ENCODE measurements around the gene ABHD13. TPM values are rescaled to one million over a fixed set of nuclear protein-coding genes. Genes with fewer than 3 reads are reported as not detected.

Gene ABHD13
- total RNA-seq (2022) (9.5 and 9.9 TPM in 2 replicates), Bru-seq, nascent RNA (percentile 92 among the genes with signal in this experiment), BruChase-seq, experiment 1, labeled RNA remaining after a 2-hour chase (percentile 95 among the genes with signal in this experiment), BruChase-seq, experiment 2, labeled RNA remaining after a 6-hour chase (percentile 79 among the genes with signal in this experiment)
- long read RNA-seq, full-length matches to known transcripts: 32 of 35 reads
- long read RNA-seq, partial matches to known transcripts: 0 of 35 reads
- long read RNA-seq, other reads (novel, unspliced or antisense): 3 of 35 reads

GRCh38 chr13:108218044-108218974 is at the start of gene ABHD13:
ABHD13 (plus strand) TSS chr13:108218392; CDS start chr13:108229219, 10,827 bp downstream.
- Mint-ChIP-seq H3K4me1 (ENCODE audit: low read depth, unreplicated experiment) (peaks cover 7% of the 10 kb centered on the region), H3K36me3 (ENCODE audit: insufficient read depth, unreplicated experiment) (peaks cover 8% of the 10 kb centered on the region), H3K4me3 (ENCODE audit: unreplicated experiment) (peak within 1 kb of the TSS; percentile 83), H3K27ac (ENCODE audit: unreplicated experiment) (peak within 1 kb of the TSS; percentile 86), H3K27me3 (ENCODE audit: insufficient read depth, unreplicated experiment) (no peaks in the 10 kb centered on the region), H3K9me3 (ENCODE audit: unreplicated experiment) (no peaks in the 10 kb centered on the region)
- peak; percentile 93 to 95 for DNase-seq
- no peaks in the 10 kb centered on the region for H3K36me3 ChIP-seq (ENCODE audit: control insufficient read depth, insufficient read depth, low read length)
- no peaks in the 10 kb centered on the region for H3K9me3 ChIP-seq
- intact Hi-C loops (cut with micrococcal nuclease; ENCODE audit: unreplicated experiment): loop anchor here (1.0 kb wide), 2 partner anchors 8 to 64 kb away; no protein-coding TSS in a partner anchor
- ChIA-PET CTCF (interaction anchor here (1.1 kb wide), 1 partner anchor 62 kb away, joined by 3 read pairs; no protein-coding TSS in a partner anchor), POLR2A (interaction anchor here (0.7 kb wide), 2 partner anchors 187 to 995 kb away, joined by 3 to 4 read pairs; no protein-coding TSS in a partner anchor)
- no TSS peak for BruUV-seq (replicated peaks)
- H3K4me1 ChIP-seq: peaks cover 15% of the 10 kb centered on the region
- TF ChIP-seq, protein P1, sequence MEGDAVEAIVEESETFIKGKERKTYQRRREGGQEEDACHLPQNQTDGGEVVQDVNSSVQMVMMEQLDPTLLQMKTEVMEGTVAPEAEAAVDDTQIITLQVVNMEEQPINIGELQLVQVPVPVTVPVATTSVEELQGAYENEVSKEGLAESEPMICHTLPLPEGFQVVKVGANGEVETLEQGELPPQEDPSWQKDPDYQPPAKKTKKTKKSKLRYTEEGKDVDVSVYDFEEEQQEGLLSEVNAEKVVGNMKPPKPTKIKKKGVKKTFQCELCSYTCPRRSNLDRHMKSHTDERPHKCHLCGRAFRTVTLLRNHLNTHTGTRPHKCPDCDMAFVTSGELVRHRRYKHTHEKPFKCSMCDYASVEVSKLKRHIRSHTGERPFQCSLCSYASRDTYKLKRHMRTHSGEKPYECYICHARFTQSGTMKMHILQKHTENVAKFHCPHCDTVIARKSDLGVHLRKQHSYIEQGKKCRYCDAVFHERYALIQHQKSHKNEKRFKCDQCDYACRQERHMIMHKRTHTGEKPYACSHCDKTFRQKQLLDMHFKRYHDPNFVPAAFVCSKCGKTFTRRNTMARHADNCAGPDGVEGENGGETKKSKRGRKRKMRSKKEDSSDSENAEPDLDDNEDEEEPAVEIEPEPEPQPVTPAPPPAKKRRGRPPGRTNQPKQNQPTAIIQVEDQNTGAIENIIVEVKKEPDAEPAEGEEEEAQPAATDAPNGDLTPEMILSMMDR (IDR thresholded peaks at IDR 0.05; ENCODE audit: insufficient read depth in 1 of 2, low read depth in 1 of 2, low read length in 1 of 2, severe bottlenecking in 1 of 2, unreplicated experiment in 1 of 2): peak in 1 of 2 experiments; percentile 1
- no peaks in the 10 kb centered on the region for H3K27me3 ChIP-seq (replicated peaks; ENCODE audit: control insufficient read depth, insufficient read depth, low read length)
- peak within 1 kb of the TSS; percentile 97 for H3K4me3 ChIP-seq (ENCODE audit: low read depth, low read length)

DNA sequence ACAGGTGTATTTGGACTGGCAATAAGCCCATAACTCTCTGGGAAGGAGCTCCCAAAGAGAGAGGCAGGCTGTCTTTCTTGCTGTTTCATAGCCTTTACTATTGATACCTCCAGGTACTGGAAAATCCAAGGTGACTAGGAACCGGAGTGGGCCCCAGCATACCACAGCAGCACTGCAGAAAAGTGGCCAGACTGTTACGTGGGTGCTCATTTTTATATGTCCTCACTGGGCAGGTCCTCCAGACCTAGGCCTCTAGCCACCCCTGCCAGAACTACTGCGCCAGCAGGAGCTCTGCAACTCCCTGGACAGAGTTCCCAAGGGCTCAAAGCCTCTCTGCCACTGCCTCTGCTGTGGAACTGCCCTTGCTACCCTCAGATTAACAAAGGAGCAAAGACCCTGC is 49.3 kb upstream of the ABHD13 start:
- Histone ChIP-seq H3K4me1 (no peaks in the 10 kb centered on the region), H3K27me3 (replicated peaks; ENCODE audit: control insufficient read depth, insufficient read depth, low read length) (no peaks in the 10 kb centered on the region), H3K36me3 (ENCODE audit: control insufficient read depth, insufficient read depth, low read length) (no peaks in the 10 kb centered on the region), H3K4me3 (ENCODE audit: low read depth, low read length) (no peak overlapping the region), H3K9me3 (no peaks in the 10 kb centered on the region; the same call in 1 of the 2 replicates)
- no peak overlapping the region for H3K4me3 Mint-ChIP-seq (ENCODE audit: unreplicated experiment)
- H3K9me3 Mint-ChIP-seq (ENCODE audit: unreplicated experiment): peaks cover 47% of the 10 kb centered on the region
- H3K36me3 Mint-ChIP-seq (ENCODE audit: insufficient read depth, unreplicated experiment): no peaks in the 10 kb centered on the region
- H3K4me1 Mint-ChIP-seq (ENCODE audit: low read depth, unreplicated experiment): peaks cover 7% of the 10 kb centered on the region
- intact Hi-C loops (cut with micrococcal nuclease; ENCODE audit: unreplicated experiment): no loop called here
- ChIA-PET POLR2A (no interaction called here), CTCF (no interaction called here)
- peaks cover 5% of the 10 kb centered on the region for H3K27me3 Mint-ChIP-seq (ENCODE audit: insufficient read depth, unreplicated experiment)
- H3K27ac Mint-ChIP-seq (ENCODE audit: unreplicated experiment): no peak overlapping the region
- TF ChIP-seq, protein P1 (IDR thresholded peaks at IDR 0.05; ENCODE audit: insufficient read depth in 1 of 2, low read depth in 1 of 2, low read length in 1 of 2, severe bottlenecking in 1 of 2, unreplicated experiment in 1 of 2): no peak
- DNase-seq: no peak
- no TSS peak for BruUV-seq (replicated peaks)

DNA sequence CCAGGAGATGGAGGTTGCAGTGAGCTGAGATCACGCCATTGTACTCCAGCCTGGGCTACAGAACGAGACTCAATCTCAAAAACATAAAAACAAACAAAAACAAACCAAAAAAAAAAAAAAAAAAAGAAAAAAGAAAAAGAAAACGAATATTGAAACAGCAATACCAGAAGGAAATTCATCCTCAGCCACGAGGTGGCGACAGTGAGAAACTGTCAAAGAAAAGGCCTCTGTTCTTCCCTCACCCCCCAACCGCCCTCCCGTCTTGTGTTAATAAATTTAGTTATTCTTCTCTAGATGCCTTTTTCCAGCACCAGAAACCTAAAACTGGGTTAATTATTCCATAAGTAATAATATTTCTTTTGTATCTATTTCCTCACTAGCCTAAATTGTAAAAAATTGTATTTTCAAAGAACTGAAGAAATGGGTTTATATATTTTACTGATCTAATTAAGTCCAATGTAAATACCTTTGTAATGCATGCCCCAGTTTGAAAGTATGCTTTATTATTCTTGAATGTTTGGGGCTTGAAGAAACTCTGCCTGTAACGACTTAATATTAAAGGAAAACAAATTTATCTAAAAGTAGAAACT is 41.4 kb upstream of the ABHD13 start:
- no peaks in the 10 kb centered on the region for H3K36me3 Mint-ChIP-seq (ENCODE audit: insufficient read depth, unreplicated experiment)
- no peaks in the 10 kb centered on the region for H3K27me3 ChIP-seq (replicated peaks; ENCODE audit: control insufficient read depth, insufficient read depth, low read length)
- H3K27me3 Mint-ChIP-seq (ENCODE audit: insufficient read depth, unreplicated experiment): no peaks in the 10 kb centered on the region
- POLR2A ChIA-PET: no interaction called here
- H3K36me3 ChIP-seq (ENCODE audit: control insufficient read depth, insufficient read depth, low read length): no peaks in the 10 kb centered on the region
- H3K4me3 Mint-ChIP-seq (ENCODE audit: unreplicated experiment): no peak overlapping the region
- H3K4me1 ChIP-seq: no peaks in the 10 kb centered on the region
- peaks cover 23% of the 10 kb centered on the region for H3K9me3 Mint-ChIP-seq (ENCODE audit: unreplicated experiment)
- DNase-seq: peak in 1 of 2 experiments; percentile 44
- no peak overlapping the region for H3K27ac Mint-ChIP-seq (ENCODE audit: unreplicated experiment)
- H3K9me3 ChIP-seq: no peaks in the 10 kb centered on the region
- CTCF ChIA-PET: no interaction called here
- H3K4me1 Mint-ChIP-seq (ENCODE audit: low read depth, unreplicated experiment): no peaks in the 10 kb centered on the region
- intact Hi-C loops (cut with micrococcal nuclease; ENCODE audit: unreplicated experiment): loop anchor here (1.0 kb wide), 1 partner anchor 38 kb away; no protein-coding TSS in a partner anchor
- BruUV-seq (replicated peaks): no TSS peak
- TF ChIP-seq, protein P1 (IDR thresholded peaks at IDR 0.05; ENCODE audit: insufficient read depth in 1 of 2, low read depth in 1 of 2, low read length in 1 of 2, severe bottlenecking in 1 of 2, unreplicated experiment in 1 of 2): peak; percentile 24 to 52
- no peak overlapping the region for H3K4me3 ChIP-seq (ENCODE audit: low read depth, low read length)
